H1 (cell line): ENCODE data around the gene PCNX1. TPM values are rescaled to one million over a fixed set of nuclear protein-coding genes. Genes with fewer than 3 reads are reported as not detected.

Experiments used
- CTCF ChIA-PET: fragments of 300-600 bp; sonication (Branson Sonifier 250); formaldehyde crosslinking; loops from one replicate; lab custom pipeline; 2021; ENCODE audit not compliant: partially characterized antibody; lab: Charles Lee
- POLR2A ChIA-PET: fragments of 300-600 bp; sonication (Branson Sonifier 250); formaldehyde crosslinking; loops from one replicate; lab custom pipeline; 2021; ENCODE audit warnings: inconsistent platforms; ENCODE audit not compliant: partially characterized antibody; lab: Charles Lee
- DNase-seq, 2 experiments: peaks; one replicate each; pipeline versions ENCODE4 v3.0.0 to v3.0.0-alpha.2; 2010 to 2022; ENCODE audit warnings: low spot score in 2 of 2, low read depth in 1 of 2, mixed read lengths in 1 of 2
- FAIRE-seq: peaks from 2 replicates; lab custom pipeline; 2011; peaks lifted over from hg19 to GRCh38; lab: Jason Lieb, UNC
- H2AFZ ChIP-seq: 2 replicates; pipeline ENCODE4 v1.8.1; 2012; ENCODE audit warnings: low read length, inconsistent platforms
- H2AK5ac ChIP-seq: 2 replicates; pipeline ENCODE4 v1.6.1; 2013; ENCODE audit warnings: low read depth, low read length
- H2BK120ac ChIP-seq: replicated peaks from 2 replicates; pipeline ENCODE3; 2013; ENCODE audit warnings: low read depth, low read length, inconsistent platforms
- H2BK12ac ChIP-seq: 2 replicates; pipeline ENCODE4 v1.6.1; 2013; ENCODE audit warnings: low read depth, low read length
- H2BK15ac ChIP-seq: 2 replicates; pipeline ENCODE4 v1.6.1; 2013; ENCODE audit warnings: low read length
- H2BK20ac ChIP-seq: 2 replicates; pipeline ENCODE4 v1.6.1; 2013; ENCODE audit warnings: low read length
- H2BK5ac ChIP-seq: 2 replicates; pipeline ENCODE4 v1.6.1; 2013; ENCODE audit warnings: low read depth, low read length
- H3K14ac ChIP-seq: 2 replicates; pipeline ENCODE4 v1.6.1; 2013; ENCODE audit warnings: inconsistent platforms; ENCODE audit not compliant: insufficient read length
- H3K18ac ChIP-seq: 2 replicates; pipeline ENCODE4 v1.6.1; 2013; ENCODE audit warnings: low read length; ENCODE audit errors: extremely low read depth
- H3K23ac ChIP-seq: 2 replicates; pipeline ENCODE4 v1.6.1; 2013; ENCODE audit warnings: inconsistent platforms; ENCODE audit not compliant: insufficient read length
- H3K23me2 ChIP-seq: 2 replicates; pipeline ENCODE4 v1.6.1; 2013; ENCODE audit warnings: low read depth, low read length
- H3K27ac ChIP-seq: 2 replicates; pipeline ENCODE4 v1.6.1; 2011; ENCODE audit warnings: low read depth, low read length, inconsistent platforms
- H3K27me3 ChIP-seq, 4 experiments: replicated peaks in 1 of 4; 1 replicate in 1 of 4; 2 replicates in 3 of 4; pipeline versions ENCODE4 v1.6.1 to v1.8.1; 2011 to 2013; ENCODE audit warnings: low read length in 3 of 4, mild to moderate bottlenecking in 3 of 4, inconsistent platforms in 2 of 4, mixed read lengths in 2 of 4, moderate library complexity in 1 of 4; ENCODE audit not compliant: control insufficient read depth in 3 of 4, insufficient read depth in 3 of 4; ENCODE audit errors: extremely low read depth in 1 of 4
- H3K36me3 ChIP-seq, 4 experiments: 2 replicates each; pipeline versions ENCODE4 v1.6.1 to v1.8.1; 2011 to 2013; ENCODE audit warnings: mild to moderate bottlenecking in 4 of 4, low read length in 3 of 4, moderate library complexity in 2 of 4, control low read depth in 1 of 4, inconsistent platforms in 1 of 4; ENCODE audit not compliant: insufficient read depth in 4 of 4, control insufficient read depth in 2 of 4
- H3K4ac ChIP-seq: replicated peaks from 2 replicates; pipeline ENCODE3; 2013; ENCODE audit warnings: low read length, low read depth, mixed read lengths, inconsistent platforms; ENCODE audit not compliant: insufficient read length
- H3K4me1 ChIP-seq, 4 experiments: replicated peaks in 1 of 4; 1 replicate in 1 of 4; 2 replicates in 3 of 4; pipeline versions ENCODE4 v1.6.1 to v1.8.1; 2011 to 2013; ENCODE audit warnings: low read length in 3 of 4, inconsistent platforms in 2 of 4, mixed read lengths in 1 of 4; ENCODE audit not compliant: insufficient read depth in 4 of 4, control insufficient read depth in 3 of 4
- H3K4me2 ChIP-seq, 2 experiments: 2 replicates each; pipeline versions ENCODE4 v1.6.1 to v1.8.1; 2011 to 2013; ENCODE audit warnings: low read depth in 2 of 2, low read length in 2 of 2, control low read depth in 1 of 2, inconsistent platforms in 1 of 2, mild to moderate bottlenecking in 1 of 2; ENCODE audit not compliant: insufficient read depth in 1 of 2
- H3K4me3 ChIP-seq, 4 experiments: fragments of 200-600, 300-600 bp in 1 of 4; sonication (generic), shearing (Covaris generic), sonication (Bioruptor Twin) in 1 of 4; 2 replicates each; pipeline versions ENCODE4 v1.5.1 to v1.8.1; 2011 to 2016; ENCODE audit warnings: low read length in 4 of 4, low read depth in 3 of 4, control low read depth in 2 of 4, inconsistent platforms in 2 of 4, mild to moderate bottlenecking in 2 of 4, mixed read lengths in 1 of 4, moderate library complexity in 1 of 4; ENCODE audit not compliant: insufficient read depth in 2 of 4; ENCODE audit errors: extremely low read depth in 1 of 4
- H3K56ac ChIP-seq: replicated peaks from 2 replicates; pipeline ENCODE3; 2013; ENCODE audit warnings: low read depth, mild to moderate bottlenecking, mixed read lengths, low read length, inconsistent platforms; ENCODE audit not compliant: insufficient read length
- H3K79me1 ChIP-seq: 2 replicates; pipeline ENCODE4 v1.6.1; 2013; ENCODE audit warnings: low read depth, low read length, control low read depth
- H3K79me2 ChIP-seq, 2 experiments: 2 replicates each; pipeline versions ENCODE4 v1.6.1 to v1.8.1; 2012 to 2013; ENCODE audit warnings: low read length in 2 of 2, mild to moderate bottlenecking in 2 of 2, inconsistent platforms in 1 of 2; ENCODE audit not compliant: insufficient read depth in 2 of 2, control insufficient read depth in 1 of 2
- H3K9ac ChIP-seq, 4 experiments: replicated peaks in 1 of 4; 1 replicate in 1 of 4; 2 replicates in 3 of 4; pipeline versions ENCODE4 v1.6.1 to v1.8.1; 2011 to 2013; ENCODE audit warnings: low read depth in 3 of 4, low read length in 3 of 4, control low read depth in 2 of 4, mild to moderate bottlenecking in 2 of 4, moderate library complexity in 2 of 4, inconsistent platforms in 1 of 4; ENCODE audit errors: extremely low read depth in 1 of 4
- H3K9me3 ChIP-seq, 2 experiments: 2 replicates each; pipeline versions ENCODE4 v1.6.1 to v1.8.1; 2012 to 2013; ENCODE audit warnings: mild to moderate bottlenecking in 2 of 2, moderate library complexity in 2 of 2, control low read depth in 1 of 2, inconsistent platforms in 1 of 2, low read depth in 1 of 2, low read length in 1 of 2, mixed read lengths in 1 of 2; ENCODE audit not compliant: insufficient read depth in 2 of 2
- H4K20me1 ChIP-seq, 2 experiments: replicated peaks in 1 of 2; 2 replicates each; pipeline versions ENCODE3 to v1.8.1; 2011 to 2013; ENCODE audit warnings: inconsistent platforms in 2 of 2, low read length in 2 of 2, mild to moderate bottlenecking in 1 of 2; ENCODE audit not compliant: insufficient read depth in 2 of 2, control insufficient read depth in 1 of 2
- H4K5ac ChIP-seq: 2 replicates; pipeline ENCODE4 v1.6.1; 2013; ENCODE audit warnings: low read length, low read depth, mixed read lengths, inconsistent platforms; ENCODE audit not compliant: insufficient read length
- H4K8ac ChIP-seq: 2 replicates; pipeline ENCODE4 v1.8.0; 2013; ENCODE audit warnings: mild to moderate bottlenecking, moderate library complexity, low read length, inconsistent platforms; ENCODE audit not compliant: insufficient read depth; ENCODE audit errors: extremely low read depth
- H4K91ac ChIP-seq: replicated peaks from 2 replicates; pipeline ENCODE3; 2013; ENCODE audit warnings: low read length, mixed read lengths, inconsistent platforms; ENCODE audit not compliant: insufficient read length
- EGR1 ChIP-seq: IDR thresholded peaks from 2 replicates; pipeline ENCODE4 v1.6.1; 2011; ENCODE audit warnings: low read depth, low read length, borderline replicate concordance
- KDM5A ChIP-seq: fragments of 200-600 bp; IDR thresholded peaks from 2 replicates; pipeline ENCODE4 v1.7.1; 2012; ENCODE audit warnings: mild to moderate bottlenecking, low read length, inconsistent platforms, mixed read lengths
- PHF8 ChIP-seq: fragments of 200-600 bp; sonication (generic); conservative IDR thresholded peaks from 2 replicates; pipeline ENCODE4 v1.7.1; 2012; ENCODE audit warnings: low read depth, mild to moderate bottlenecking, inconsistent platforms, low read length, moderate library complexity
- SP1 ChIP-seq: IDR thresholded peaks from 2 replicates; pipeline ENCODE4 v1.6.1; 2011; ENCODE audit warnings: low read depth, low read length
- WGBS, 2 experiments: shearing (Covaris generic) in 1 of 2; methylation state at CpG; one replicate each; pipeline versions ENCODE4 v1.1.6 to v1.1.7; 2013 to 2015; ENCODE audit warnings: low lambda C conversion rate in 2 of 2, mixed read lengths in 2 of 2, inconsistent platforms in 1 of 2, low coverage in 1 of 2, missing lambda C conversion rate in 1 of 2; ENCODE audit not compliant: insufficient replicate concordance in 2 of 2, insufficient coverage in 1 of 2, insufficient read length in 1 of 2; ENCODE audit errors: extremely low coverage in 1 of 2, missing lambda C conversion rate in 1 of 2; 5-methylcytosine and 5-hydroxymethylcytosine counted together
- polyA plus RNA-seq, 7 experiments: library from polyadenylated mRNA; depleted of rRNA in 3 of 7; stranded (reverse) in 5 of 7; unstranded in 2 of 7; fragments of >200 nt in 5 of 7; fragments of 200-250 nt in 2 of 7; gene quantifications; 1 replicate in 5 of 7; 2 replicates in 1 of 7; 4 replicates in 1 of 7; pipeline versions ENCODE4 v1.2.1 to v1.2.3, GENCODE V29; 2011 to 2013; ENCODE audit warnings: missing spikeins in 2 of 7, mixed read lengths in 2 of 7
- total RNA-seq: library from RNA; stranded (reverse); fragmentation: NEBNext Ultra II Directional; extraction: Animal tissue kit (Norgen Biotek cat#: 25700); gene quantifications from 2 replicates; pipeline ENCODE4 v1.2.1, GENCODE V29; 2021

PCNX1 gene
- total and polyA plus RNA-seq, 2 of the 8 experiments (the other 6 are each of a cell fraction or from before 2014, with no cell fraction given), result 37.7 to 53.2 TPM

DNA sequence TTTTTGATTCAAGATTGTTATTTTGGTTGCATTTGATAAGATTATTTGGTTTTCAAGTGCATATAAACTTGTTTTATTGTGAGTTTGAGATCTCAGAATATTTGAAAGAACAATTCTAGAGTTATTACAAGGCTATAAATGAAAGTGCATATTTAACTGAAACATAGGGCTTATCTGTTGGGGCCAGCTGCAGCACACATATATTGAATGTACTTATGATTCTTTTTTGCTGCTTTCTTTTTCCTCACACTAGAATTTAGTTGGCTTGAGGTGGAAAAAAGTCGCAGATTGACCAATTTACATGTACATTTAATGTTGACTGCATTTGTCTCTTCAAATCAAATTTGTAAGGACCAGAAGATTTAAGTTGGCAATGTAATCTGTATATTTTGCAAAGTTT is 88.0 kb downstream of the PCNX1 start:
- H3K4me3 ChIP-seq, result no peak overlapping the region
- POLR2A ChIA-PET, result no interaction called here
- H3K79me2 ChIP-seq, result no peaks in the 10 kb centered on the region
- H2BK12ac ChIP-seq, result no peak overlapping the region
- DNase-seq (no peak), FAIRE-seq (no peak)
- no peaks in the 10 kb centered on the region for H3K36me3 ChIP-seq
- H4K91ac ChIP-seq, result no peak overlapping the region
- no peaks in the 10 kb centered on the region for H3K9me3 ChIP-seq
- no peak overlapping the region for H2AFZ ChIP-seq
- no peaks in the 10 kb centered on the region for H4K20me1 ChIP-seq
- H2BK20ac ChIP-seq, result no peak overlapping the region
- H3K23ac ChIP-seq, result no peak overlapping the region
- H3K9ac ChIP-seq, result no peak overlapping the region
- H2AK5ac ChIP-seq, result no peak overlapping the region
- H2BK120ac ChIP-seq, result no peak overlapping the region
- H3K79me1 ChIP-seq, result no peaks in the 10 kb centered on the region
- no peak overlapping the region for H3K27ac ChIP-seq
- no peak overlapping the region for H3K56ac ChIP-seq
- no peaks in the 10 kb centered on the region for H3K4me1 ChIP-seq
- H3K14ac ChIP-seq, result no peak overlapping the region
- H3K4ac ChIP-seq, result no peak overlapping the region
- H2BK15ac ChIP-seq, result no peak overlapping the region
- no peaks in the 10 kb centered on the region for H3K23me2 ChIP-seq
- H2BK5ac ChIP-seq, result no peak overlapping the region
- 93% methylated on average over 1 of the region's 1 CpG; no CpG with 5 or more reads in 1 of the 2 experiments for WGBS, 2 experiments
- no peaks in the 10 kb centered on the region for H3K27me3 ChIP-seq
- H4K8ac ChIP-seq, result no peak overlapping the region
- H3K18ac ChIP-seq, result no peak overlapping the region
- H3K4me2 ChIP-seq, result no peak overlapping the region
- CTCF ChIA-PET, result no interaction called here
- TF ChIP-seq SP1 (no peak), PHF8 (no peak), KDM5A (no peak), EGR1 (no peak)
- H4K5ac ChIP-seq, result no peak overlapping the region
